D721Med (cell line): ENCODE data around the gene HSF2BP.

ENCODE experiments used
- DNase-seq: peaks from one replicate; pipeline ENCODE4 v3.0.0; 2011; ENCODE audit warnings: low spot score; ENCODE audit not compliant: insufficient read length
- FAIRE-seq: peaks from 2 replicates; lab custom pipeline; 2011; peaks lifted over from hg19 to GRCh38; lab: Jason Lieb, UNC
- CTCF ChIP-seq: IDR thresholded peaks from 2 replicates; pipeline ENCODE4 v1.5.1; 2012; ENCODE audit warnings: mild to moderate bottlenecking, control low read depth; ENCODE audit not compliant: insufficient read depth; ENCODE audit errors: missing control alignments

The HSF2BP gene

GRCh38 chr21:43602266-43603232 is 56.7 kb downstream of the HSF2BP start:
- FAIRE-seq: no peak

GRCh38 chr21:43600642-43601402 is 58.5 kb downstream of the HSF2BP start:
- no peak for FAIRE-seq
- no peak for TF ChIP-seq CTCF

More at GRCh38 chr21:43602266-43603232, 56.7 kb downstream of the HSF2BP start:
- TF ChIP-seq CTCF: no peak
- no peak for DNase-seq

GRCh38 chr21:43599728-43600127 is 59.6 kb downstream of the HSF2BP start:
- TF ChIP-seq CTCF: no peak
- no peak for DNase-seq
- no peak for FAIRE-seq

More at GRCh38 chr21:43600642-43601402, 58.5 kb downstream of the HSF2BP start:
- DNase-seq: no peak

GRCh38 chr21:43598416-43599120 is 60.7 kb downstream of the HSF2BP start:
- FAIRE-seq (no peak), DNase-seq (no peak)
- no peak for TF ChIP-seq CTCF

- DNase-seq (no peak), FAIRE-seq (no peak)
- no peak for TF ChIP-seq CTCF
Observed at GRCh38 chr21:43597540-43598250, 61.6 kb downstream of the HSF2BP start.

GRCh38 chr21:43597052-43597451 is 62.2 kb downstream of the HSF2BP start:
- DNase-seq (no peak), FAIRE-seq (no peak)

More at GRCh38 chr21:43597052-43597451, 62.2 kb downstream of the HSF2BP start:
- no peak for TF ChIP-seq CTCF
